ENCODE data around the gene REEP3.
"Not testable (repeated sequence)": the region's sequence is repeated elsewhere in the genome, so short reads cannot be mapped to it uniquely, and the experiment has no call there.

REEP3 gene

DNA sequence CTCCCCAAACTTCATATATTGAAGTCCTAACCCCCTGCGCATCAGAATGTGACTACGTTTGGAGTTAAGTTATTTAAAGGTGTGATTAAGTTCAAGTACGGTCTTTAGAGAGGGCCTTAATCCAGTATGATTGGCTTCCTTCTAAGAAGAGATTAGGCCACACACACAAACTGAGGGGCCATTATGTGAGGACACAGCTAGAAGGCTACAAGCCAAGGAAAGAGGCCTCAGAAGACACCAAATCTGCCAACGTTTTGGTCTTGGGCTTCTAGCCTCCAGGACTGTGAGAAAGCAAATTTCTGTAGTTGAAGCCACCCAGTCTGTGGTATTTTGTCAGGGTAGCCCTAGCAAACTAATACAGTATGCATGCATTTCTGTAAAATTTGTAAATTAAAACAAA is 41.7 kb downstream of the REEP3 start:
- H3K27me3 ChIP-seq (ENCODE audit: control insufficient read depth, insufficient read depth, low read length, poor library complexity, severe bottlenecking), result no peaks in the 10 kb centered on the region
- H3K36me3 ChIP-seq (ENCODE audit: control insufficient read depth, insufficient read depth, low read length), result no peaks in the 10 kb centered on the region
- H3K4me1 ChIP-seq (ENCODE audit: control insufficient read depth, insufficient read depth, low read length), result no peaks in the 10 kb centered on the region
- H3K27ac ChIP-seq (ENCODE audit: insufficient read depth, low read depth, low read length, poor library complexity, severe bottlenecking), result no peak overlapping the region
- WGBS, 2 experiments, result 84 to 88% methylated on average over 3 to 4 of the region's 4 CpGs
- no peak overlapping the region for H3K4me3 ChIP-seq (ENCODE audit: insufficient read depth, low read depth, low read length)
- no peaks in the 10 kb centered on the region for H3K9me3 ChIP-seq (ENCODE audit: control insufficient read depth, low read length)

DNA sequence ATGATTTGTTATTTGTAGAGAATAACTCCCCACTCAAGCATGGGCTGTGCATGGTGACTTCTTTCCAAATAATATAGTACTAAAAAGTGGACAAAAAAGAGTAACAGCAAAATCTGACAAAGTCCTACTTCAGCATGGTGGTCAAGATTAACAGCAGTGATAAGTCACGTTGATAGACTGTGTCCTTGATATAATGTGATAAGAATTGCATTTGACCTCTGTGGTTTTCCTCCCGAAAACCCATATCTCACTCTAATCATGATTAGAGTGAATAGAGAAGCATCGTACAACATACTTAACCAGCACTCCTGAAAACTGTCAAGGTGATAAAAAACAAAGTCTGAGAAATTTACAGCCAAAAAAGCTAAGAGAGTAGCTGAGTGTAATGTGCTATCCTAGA is 42.4 kb downstream of the REEP3 start:
- 91% methylated on average over 3 of the region's 3 CpGs; no CpG with 5 or more reads in 1 of the 2 experiments for WGBS, 2 experiments
- H3K27me3 ChIP-seq (ENCODE audit: control insufficient read depth, insufficient read depth, low read length, poor library complexity, severe bottlenecking), result no peaks in the 10 kb centered on the region
- no peaks in the 10 kb centered on the region for H3K9me3 ChIP-seq (ENCODE audit: control insufficient read depth, low read length)
- no peaks in the 10 kb centered on the region for H3K4me1 ChIP-seq (ENCODE audit: control insufficient read depth, insufficient read depth, low read length)
- no peak overlapping the region for H3K4me3 ChIP-seq (ENCODE audit: insufficient read depth, low read depth, low read length)
- no peak overlapping the region for H3K27ac ChIP-seq (ENCODE audit: insufficient read depth, low read depth, low read length, poor library complexity, severe bottlenecking)
- no peaks in the 10 kb centered on the region for H3K36me3 ChIP-seq (ENCODE audit: control insufficient read depth, insufficient read depth, low read length)

DNA sequence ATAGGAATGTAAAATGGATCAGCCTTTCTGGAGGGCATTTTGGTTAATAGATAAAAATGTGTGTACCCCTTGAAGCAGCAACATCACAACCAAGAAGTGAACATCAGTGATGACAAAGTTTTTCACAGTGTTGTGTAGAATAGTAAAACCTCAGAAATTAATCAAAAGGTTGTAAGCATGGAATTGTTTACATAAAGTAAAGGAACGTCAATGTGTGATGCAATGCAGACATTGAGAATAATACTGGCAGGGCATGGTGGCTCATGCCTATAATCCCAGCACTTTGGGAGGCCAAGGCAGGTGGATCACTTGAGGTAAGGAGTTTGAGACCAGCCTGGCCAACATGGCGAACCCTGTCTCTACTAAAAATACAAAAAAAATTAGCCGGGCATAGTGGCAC is 43.5 kb downstream of the REEP3 start:
- H3K9me3 ChIP-seq (ENCODE audit: control insufficient read depth, low read length); H3K4me1 ChIP-seq (ENCODE audit: control insufficient read depth, insufficient read depth, low read length); H3K36me3 ChIP-seq (ENCODE audit: control insufficient read depth, insufficient read depth, low read length); H3K4me3 ChIP-seq (ENCODE audit: insufficient read depth, low read depth, low read length); H3K27me3 ChIP-seq (ENCODE audit: control insufficient read depth, insufficient read depth, low read length, poor library complexity, severe bottlenecking); H3K27ac ChIP-seq (ENCODE audit: insufficient read depth, low read depth, low read length, poor library complexity, severe bottlenecking): not testable (repeated sequence)
- WGBS, 2 experiments, result 92% methylated on average over 3 of the region's 3 CpGs

DNA sequence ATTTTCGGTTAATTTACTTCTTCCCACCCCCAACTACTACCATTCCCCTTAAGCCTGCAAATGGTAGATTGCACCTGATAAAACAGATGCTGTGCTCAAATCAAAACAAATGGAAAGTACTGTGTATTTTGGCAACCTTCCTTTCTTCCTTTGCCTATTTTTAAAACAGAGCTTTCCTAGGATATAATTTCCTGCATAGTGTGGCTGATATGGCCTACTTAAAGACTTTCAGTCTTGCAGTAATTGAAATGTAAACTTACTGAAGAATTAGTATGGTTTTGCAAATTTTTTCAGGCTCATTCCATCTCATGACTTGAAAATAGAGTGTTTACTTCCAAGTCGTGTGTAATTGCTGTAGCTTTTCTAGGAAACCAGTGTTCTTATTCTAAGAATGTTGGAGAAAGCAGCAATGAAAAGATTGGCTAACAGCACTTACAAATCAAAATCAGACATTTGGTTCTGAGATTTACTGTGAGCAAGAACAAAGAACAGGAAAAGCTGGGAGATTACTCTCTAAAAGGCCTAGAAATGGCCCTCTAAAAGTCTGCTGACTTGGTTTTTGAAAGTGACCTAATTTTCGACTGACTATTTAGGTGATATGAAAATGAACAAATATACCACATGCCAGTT is 52.0 kb downstream of the REEP3 start:
- Histone ChIP-seq H3K36me3 (ENCODE audit: control insufficient read depth, insufficient read depth, low read length) (peaks cover 6% of the 10 kb centered on the region), H3K9me3 (ENCODE audit: control insufficient read depth, low read length) (no peaks in the 10 kb centered on the region), H3K27me3 (ENCODE audit: control insufficient read depth, insufficient read depth, low read length, poor library complexity, severe bottlenecking) (no peaks in the 10 kb centered on the region), H3K4me3 (ENCODE audit: insufficient read depth, low read depth, low read length) (no peak overlapping the region), H3K4me1 (ENCODE audit: control insufficient read depth, insufficient read depth, low read length) (no peaks in the 10 kb centered on the region), H3K27ac (ENCODE audit: insufficient read depth, low read depth, low read length, poor library complexity, severe bottlenecking) (no peak overlapping the region)
- 42 to 76% methylated on average over 2 to 3 of the region's 3 CpGs for WGBS, 2 experiments

DNA sequence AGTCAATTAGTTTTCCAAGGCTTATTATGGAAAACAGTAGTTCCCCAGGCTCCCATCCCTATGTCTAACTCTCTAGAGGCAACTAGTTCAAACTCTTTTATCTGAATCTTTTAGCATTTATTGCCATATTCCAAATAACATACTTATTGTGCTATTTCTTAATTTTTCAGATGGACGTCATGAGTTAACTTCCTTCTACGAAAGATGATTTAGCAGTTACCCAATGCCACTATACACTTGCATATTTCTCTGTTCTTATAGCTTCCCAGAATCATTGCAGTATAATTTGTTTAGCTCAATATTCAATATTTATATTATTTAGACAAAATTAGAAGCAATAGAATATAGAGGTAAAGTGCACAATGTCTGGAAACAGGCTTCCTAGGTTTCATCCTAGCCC is 52.8 kb downstream of the REEP3 start:
- H3K4me3 ChIP-seq (ENCODE audit: insufficient read depth, low read depth, low read length), result no peak overlapping the region
- H3K36me3 ChIP-seq (ENCODE audit: control insufficient read depth, insufficient read depth, low read length), result peaks cover 6% of the 10 kb centered on the region
- no peaks in the 10 kb centered on the region for H3K27me3 ChIP-seq (ENCODE audit: control insufficient read depth, insufficient read depth, low read length, poor library complexity, severe bottlenecking)
- no peaks in the 10 kb centered on the region for H3K4me1 ChIP-seq (ENCODE audit: control insufficient read depth, insufficient read depth, low read length)
- WGBS, 2 experiments, result 0% methylated on average over 1 of the region's 2 CpGs; no CpG with 5 or more reads in 1 of the 2 experiments
- H3K9me3 ChIP-seq (ENCODE audit: control insufficient read depth, low read length), result no peaks in the 10 kb centered on the region
- no peak overlapping the region for H3K27ac ChIP-seq (ENCODE audit: insufficient read depth, low read depth, low read length, poor library complexity, severe bottlenecking)

DNA sequence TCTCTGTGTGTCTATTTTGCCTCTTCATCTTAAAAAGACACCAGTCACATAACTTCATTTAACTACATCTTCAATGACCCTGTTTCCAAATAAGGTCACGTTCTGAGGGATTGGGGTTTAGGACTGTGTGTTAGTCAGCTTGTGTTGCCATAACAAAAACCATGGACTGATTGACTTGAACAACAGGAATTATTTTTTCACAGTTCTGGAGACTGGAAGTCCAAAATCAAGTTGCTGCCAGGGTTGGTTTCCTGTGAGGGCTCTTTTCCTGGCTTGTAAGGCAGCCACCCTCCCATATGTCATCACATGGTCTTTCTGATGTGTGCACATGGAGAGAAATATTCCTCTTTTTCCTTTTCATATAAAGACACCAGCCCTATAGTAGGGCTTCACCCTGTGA is 55.3 kb downstream of the REEP3 start:
- WGBS, 2 experiments, result 94 to 100% methylated on average over 1 of the region's 1 CpG
- no peak overlapping the region for H3K27ac ChIP-seq (ENCODE audit: insufficient read depth, low read depth, low read length, poor library complexity, severe bottlenecking)
- H3K4me1 ChIP-seq (ENCODE audit: control insufficient read depth, insufficient read depth, low read length), result no peaks in the 10 kb centered on the region
- H3K27me3 ChIP-seq (ENCODE audit: control insufficient read depth, insufficient read depth, low read length, poor library complexity, severe bottlenecking), result no peaks in the 10 kb centered on the region
- H3K36me3 ChIP-seq (ENCODE audit: control insufficient read depth, insufficient read depth, low read length), result peaks cover 6% of the 10 kb centered on the region
- no peaks in the 10 kb centered on the region for H3K9me3 ChIP-seq (ENCODE audit: control insufficient read depth, low read length)
- no peak overlapping the region for H3K4me3 ChIP-seq (ENCODE audit: insufficient read depth, low read depth, low read length)

DNA sequence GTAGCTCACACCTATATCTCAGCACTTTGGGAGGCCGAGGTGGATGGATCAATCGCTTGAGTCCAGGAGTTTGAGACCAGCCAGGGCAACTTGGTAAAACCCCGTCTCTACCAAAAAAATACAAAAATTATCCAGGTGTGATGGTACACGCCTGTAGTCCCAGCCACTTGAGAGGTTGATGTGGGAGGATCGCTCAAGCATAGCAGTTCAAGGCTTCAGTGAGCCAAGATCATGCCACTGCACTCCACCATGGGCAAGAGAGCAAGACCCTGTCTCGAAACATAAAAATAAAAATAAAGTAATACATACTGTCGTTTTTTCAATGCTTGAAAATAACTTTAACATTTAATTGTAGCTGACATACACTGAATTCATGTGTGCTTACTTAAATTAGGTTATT is 57.3 kb downstream of the REEP3 start:
- Histone ChIP-seq H3K36me3 (ENCODE audit: control insufficient read depth, insufficient read depth, low read length) (peaks cover 6% of the 10 kb centered on the region), H3K9me3 (ENCODE audit: control insufficient read depth, low read length) (no peaks in the 10 kb centered on the region), H3K27ac (ENCODE audit: insufficient read depth, low read depth, low read length, poor library complexity, severe bottlenecking) (no peak overlapping the region), H3K4me1 (ENCODE audit: control insufficient read depth, insufficient read depth, low read length) (no peaks in the 10 kb centered on the region), H3K27me3 (ENCODE audit: control insufficient read depth, insufficient read depth, low read length, poor library complexity, severe bottlenecking) (no peaks in the 10 kb centered on the region), H3K4me3 (ENCODE audit: insufficient read depth, low read depth, low read length) (no peak overlapping the region)
- WGBS, 2 experiments, result 72 to 82% methylated on average over 5 to 6 of the region's 7 CpGs

DNA sequence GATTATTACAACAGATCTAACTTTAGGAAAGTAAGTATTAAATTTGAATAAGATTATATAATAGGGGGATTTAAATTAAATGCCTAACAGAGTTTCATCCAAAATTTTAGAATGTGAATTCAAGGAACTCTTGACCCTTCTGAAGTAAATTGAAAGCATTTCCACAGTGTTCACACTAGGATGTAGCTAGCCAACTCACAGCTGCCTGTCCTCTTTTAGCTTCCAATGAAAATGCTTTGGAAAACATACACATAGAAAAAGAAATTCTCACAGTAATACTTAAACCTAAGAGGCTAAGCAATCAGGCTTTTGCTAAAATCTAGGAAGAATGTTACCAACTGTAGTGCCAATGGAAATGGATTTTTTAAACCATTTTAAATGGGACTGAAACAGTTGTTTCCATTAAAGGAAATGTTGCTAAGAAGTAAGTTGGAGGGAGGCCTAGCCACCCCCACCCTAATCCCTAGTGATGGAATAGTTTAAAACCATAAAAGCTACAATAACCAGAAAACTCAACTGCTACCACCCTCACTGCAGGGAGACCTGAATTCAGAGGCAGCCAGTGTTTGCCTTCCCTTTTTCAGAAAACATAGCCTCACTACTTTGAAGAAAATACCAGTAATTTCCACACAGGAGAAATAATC is 58.3 kb downstream of the REEP3 start:
- H3K4me3 ChIP-seq (ENCODE audit: insufficient read depth, low read depth, low read length), result no peak overlapping the region
- peaks cover 6% of the 10 kb centered on the region for H3K36me3 ChIP-seq (ENCODE audit: control insufficient read depth, insufficient read depth, low read length)
- H3K9me3 ChIP-seq (ENCODE audit: control insufficient read depth, low read length), result no peaks in the 10 kb centered on the region
- H3K27me3 ChIP-seq (ENCODE audit: control insufficient read depth, insufficient read depth, low read length, poor library complexity, severe bottlenecking), result no peaks in the 10 kb centered on the region
- peaks cover 3% of the 10 kb centered on the region for H3K4me1 ChIP-seq (ENCODE audit: control insufficient read depth, insufficient read depth, low read length)
- no peak overlapping the region for H3K27ac ChIP-seq (ENCODE audit: insufficient read depth, low read depth, low read length, poor library complexity, severe bottlenecking)

DNA sequence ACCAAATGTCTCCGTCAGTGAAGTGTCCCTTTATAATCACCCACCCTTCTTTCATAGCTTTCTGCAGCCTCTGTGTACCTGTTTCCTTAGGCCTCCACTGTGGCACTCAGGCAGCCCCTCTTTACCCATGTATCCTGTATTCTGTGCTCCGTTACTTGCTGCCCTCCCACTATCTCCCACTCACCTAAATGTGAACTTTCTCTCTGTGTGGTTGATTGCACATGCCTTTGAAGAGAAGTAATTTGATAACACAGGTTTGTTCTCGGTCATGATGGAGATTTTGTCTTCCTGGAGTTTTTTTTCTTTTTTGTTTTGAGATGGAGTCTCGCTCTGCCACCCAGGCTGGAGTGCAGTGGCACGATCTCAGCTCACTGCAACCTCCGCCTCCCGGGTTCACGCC is 61.5 kb downstream of the REEP3 start:
- 91 to 94% methylated on average over 8 of the region's 8 CpGs for WGBS, 2 experiments
- no peak overlapping the region for H3K4me3 ChIP-seq (ENCODE audit: insufficient read depth, low read depth, low read length)
- H3K27me3 ChIP-seq (ENCODE audit: control insufficient read depth, insufficient read depth, low read length, poor library complexity, severe bottlenecking), result no peaks in the 10 kb centered on the region

DNA sequence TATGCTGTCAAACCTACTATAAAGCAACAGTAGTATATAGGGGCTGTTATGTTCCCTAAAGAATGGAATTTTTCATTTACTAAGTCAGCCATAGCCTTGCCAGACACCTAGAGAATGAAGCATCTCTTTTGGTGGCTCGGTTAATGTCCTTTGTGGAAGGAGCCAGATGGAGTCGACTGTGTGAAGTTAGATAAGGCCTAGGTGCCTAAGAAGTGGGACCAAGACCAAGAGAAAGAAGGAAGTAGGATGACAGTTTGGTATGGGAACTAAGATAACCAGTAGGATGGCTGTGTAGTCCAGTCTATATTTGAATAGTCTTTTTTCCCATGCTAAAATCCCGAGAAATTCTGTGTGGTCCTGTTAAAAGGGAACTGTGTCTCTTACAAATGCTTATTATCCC is 62.2 kb downstream of the REEP3 start:
- Histone ChIP-seq H3K36me3 (ENCODE audit: control insufficient read depth, insufficient read depth, low read length) (no peaks in the 10 kb centered on the region), H3K27me3 (ENCODE audit: control insufficient read depth, insufficient read depth, low read length, poor library complexity, severe bottlenecking) (no peaks in the 10 kb centered on the region), H3K4me3 (ENCODE audit: insufficient read depth, low read depth, low read length) (no peak overlapping the region), H3K27ac (ENCODE audit: insufficient read depth, low read depth, low read length, poor library complexity, severe bottlenecking) (no peak overlapping the region), H3K9me3 (ENCODE audit: control insufficient read depth, low read length) (no peaks in the 10 kb centered on the region), H3K4me1 (ENCODE audit: control insufficient read depth, insufficient read depth, low read length) (peaks cover 3% of the 10 kb centered on the region)
- 97 to 99% methylated on average over 2 to 3 of the region's 3 CpGs for WGBS, 2 experiments

More for the DNA sequence above, 61.5 kb downstream of the REEP3 start:
- no peak overlapping the region for H3K27ac ChIP-seq (ENCODE audit: insufficient read depth, low read depth, low read length, poor library complexity, severe bottlenecking)
- no peaks in the 10 kb centered on the region for H3K9me3 ChIP-seq (ENCODE audit: control insufficient read depth, low read length)
- H3K4me1 ChIP-seq (ENCODE audit: control insufficient read depth, insufficient read depth, low read length), result peaks cover 3% of the 10 kb centered on the region
- H3K36me3 ChIP-seq (ENCODE audit: control insufficient read depth, insufficient read depth, low read length), result no peaks in the 10 kb centered on the region

All from ectodermal cell (in vitro differentiated cells).